NT2/D1 (cell line): Measurements from ENCODE around the gene TASOR2.

Source experiments
- SUZ12 ChIP-seq: IDR thresholded peaks from 2 replicates; pipeline ENCODE4 v1.6.1; 2011; ENCODE audit not compliant: insufficient read length, insufficient read depth; ENCODE audit errors: extremely low read depth
- YY1 ChIP-seq: IDR thresholded peaks from 2 replicates; pipeline ENCODE4 v1.6.1; 2011; ENCODE audit not compliant: insufficient read length, insufficient read depth

- TF ChIP-seq YY1 (no peak), SUZ12 (no peak)
Observed at GRCh38 chr10:5649746-5650145, 34.9 kb upstream of the TASOR2 start.
